Neural progenitor cell (in vitro differentiated cells): ENCODE results near the gene SH3BGR.

Experiments used
- EZH2phosphoT487 ChIP-seq: fragments of 200-600 bp; sonication (generic); IDR thresholded peaks from 2 replicates; pipeline ENCODE4 v1.6.1; 2017; ENCODE audit warnings: antibody characterized with exemption
- TF ChIP-seq, protein P1 (sequence below): fragments of 200-600 bp; sonication (generic); IDR thresholded peaks from 2 replicates; pipeline ENCODE4 v1.5.1; 2017; ENCODE audit warnings: antibody characterized with exemption, mild to moderate bottlenecking

GRCh38 chr21:39451332-39452206, at the start of gene SH3BGR:
- TF ChIP-seq EZH2phosphoT487: no peak
- TF ChIP-seq, protein P1, sequence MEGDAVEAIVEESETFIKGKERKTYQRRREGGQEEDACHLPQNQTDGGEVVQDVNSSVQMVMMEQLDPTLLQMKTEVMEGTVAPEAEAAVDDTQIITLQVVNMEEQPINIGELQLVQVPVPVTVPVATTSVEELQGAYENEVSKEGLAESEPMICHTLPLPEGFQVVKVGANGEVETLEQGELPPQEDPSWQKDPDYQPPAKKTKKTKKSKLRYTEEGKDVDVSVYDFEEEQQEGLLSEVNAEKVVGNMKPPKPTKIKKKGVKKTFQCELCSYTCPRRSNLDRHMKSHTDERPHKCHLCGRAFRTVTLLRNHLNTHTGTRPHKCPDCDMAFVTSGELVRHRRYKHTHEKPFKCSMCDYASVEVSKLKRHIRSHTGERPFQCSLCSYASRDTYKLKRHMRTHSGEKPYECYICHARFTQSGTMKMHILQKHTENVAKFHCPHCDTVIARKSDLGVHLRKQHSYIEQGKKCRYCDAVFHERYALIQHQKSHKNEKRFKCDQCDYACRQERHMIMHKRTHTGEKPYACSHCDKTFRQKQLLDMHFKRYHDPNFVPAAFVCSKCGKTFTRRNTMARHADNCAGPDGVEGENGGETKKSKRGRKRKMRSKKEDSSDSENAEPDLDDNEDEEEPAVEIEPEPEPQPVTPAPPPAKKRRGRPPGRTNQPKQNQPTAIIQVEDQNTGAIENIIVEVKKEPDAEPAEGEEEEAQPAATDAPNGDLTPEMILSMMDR: no peak
